ENCODE results near the gene GBE1. TPM values are rescaled to one million over a fixed set of nuclear protein-coding genes. Genes with fewer than 3 reads are reported as not detected.

Gene GBE1
- total and polyA plus RNA-seq, 9 of the 15 experiments (the other 6 are each of a cell fraction or from before 2014, with no cell fraction given), result 7.9 to 25.6 (median 13.1) TPM

GRCh38 chr3:81643721-81644120, 117.7 kb downstream of the GBE1 start:
- Histone ChIP-seq H4K20me1 (replicated peaks; ENCODE audit: control insufficient read depth, insufficient read depth, low read length) (no peaks in the 10 kb centered on the region), H3K9ac (ENCODE audit: insufficient read depth in 1 of 2, low read depth in 2 of 2, low read length in 2 of 2) (no peak overlapping the region), H3K9me3 (replicated peaks; ENCODE audit: control insufficient read depth, insufficient read depth, low read depth, low read length) (no peaks in the 10 kb centered on the region), H3K79me2 (ENCODE audit: control insufficient read depth, insufficient read depth, low read length) (no peaks in the 10 kb centered on the region), H3K4me2 (ENCODE audit: insufficient read depth, low read length) (no peak overlapping the region), H3K36me3 (ENCODE audit: control insufficient read depth, insufficient read depth, low read length) (no peaks in the 10 kb centered on the region), H3K4me1 (replicated peaks in 1 of 2; ENCODE audit: control insufficient read depth in 2 of 2, insufficient read depth in 2 of 2, low read length in 2 of 2) (no peaks in the 10 kb centered on the region), H3K9me1 (ENCODE audit: control insufficient read depth, insufficient read depth, low read length) (no peaks in the 10 kb centered on the region), H3K27me3 (ENCODE audit: control insufficient read depth in 2 of 2, insufficient read depth in 2 of 2, low read length in 2 of 2) (no peaks in the 10 kb centered on the region), H3K27ac (ENCODE audit: extremely low read depth, low read depth, low read length) (no peak overlapping the region), H3K4me3 (no peak overlapping the region), H2AFZ (ENCODE audit: low read depth, low read length) (no peak overlapping the region)
- WGBS (ENCODE audit: insufficient coverage, low coverage, missing lambda C conversion rate), result 89% methylated on average over 1 of the region's 2 CpGs
- CTCF ChIA-PET (ENCODE audit: low intra/inter-chr PET ratio), result no interaction called here
- intact Hi-C loops (cut with micrococcal nuclease) (no loop called here), in situ Hi-C loops (cut with MboI) (no loop called here)
- no TSS peak for BruUV-seq (replicated peaks)
- DNase-seq (ENCODE audit: extremely low read depth in 1 of 4, low spot score in 3 of 4) (peak in 2 of 4 experiments; percentile 4 to 9), ATAC-seq (0 out of 3 replicates have a peak, but pooled peaks have one; percentile 40), FAIRE-seq (no peak)
- TF ChIP-seq CTCF (IDR thresholded peaks at IDR 0.05 in 2 of 3, conservative IDR thresholded peaks at IDR 0.05 in 1 of 3; ENCODE audit: insufficient read depth in 2 of 3, low read depth in 1 of 3, low read length in 3 of 3) (peak in 2 of 3 experiments; percentile 14 to 27; a peak in 2 of 6 replicates), EP400 (IDR thresholded peaks at IDR 0.05) (no peak)
- POLR2A ChIA-PET, result no interaction called here

GRCh38 chr3:81638480-81638879, 123.0 kb downstream of the GBE1 start:
- H3K9me1 ChIP-seq (ENCODE audit: control insufficient read depth, insufficient read depth, low read length), result no peaks in the 10 kb centered on the region
- no peaks in the 10 kb centered on the region for H3K36me3 ChIP-seq (ENCODE audit: control insufficient read depth, insufficient read depth, low read length)
- in situ Hi-C loops (cut with MboI), result no loop called here
- no peaks in the 10 kb centered on the region for H3K4me1 ChIP-seq (replicated peaks in 1 of 2; ENCODE audit: control insufficient read depth in 2 of 2, insufficient read depth in 2 of 2, low read length in 2 of 2)
- TF ChIP-seq DPF2 (IDR thresholded peaks at IDR 0.05), result no peak
- no peak for TF ChIP-seq CHD4 (IDR thresholded peaks at IDR 0.05; ENCODE audit: insufficient read depth, insufficient replicate concordance, low read depth, low read length, poor library complexity, severe bottlenecking)
- no peak for TF ChIP-seq MYC (IDR thresholded peaks at IDR 0.05; ENCODE audit: low read depth, low read length)
- no peak for TF ChIP-seq MYC (CRISPR knock-in tag; IDR thresholded peaks at IDR 0.05; ENCODE audit: borderline replicate concordance, low read depth)
- peak; percentile 32; the same call in 1 of the 2 replicates for TF ChIP-seq ZNF316 (IDR thresholded peaks at IDR 0.05)
- no peak for TF ChIP-seq ZNF639 (CRISPR knock-in tag; conservative IDR thresholded peaks at IDR 0.05 in 1 of 2, IDR thresholded peaks at IDR 0.05 in 1 of 2)
- ChIA-PET CTCF (ENCODE audit: low intra/inter-chr PET ratio) (no interaction called here), POLR2A (no interaction called here)
- no peak overlapping the region for H2AFZ ChIP-seq (ENCODE audit: low read depth, low read length)
- no peaks in the 10 kb centered on the region for H3K27me3 ChIP-seq (ENCODE audit: control insufficient read depth in 2 of 2, insufficient read depth in 2 of 2, low read length in 2 of 2)
- no peak for DNase-seq (ENCODE audit: extremely low read depth in 1 of 4, low spot score in 3 of 4)
- H3K4me3 ChIP-seq, result no peak overlapping the region
- H3K27ac ChIP-seq (ENCODE audit: extremely low read depth, low read depth, low read length), result no peak overlapping the region
- H3K9me3 ChIP-seq (replicated peaks; ENCODE audit: control insufficient read depth, insufficient read depth, low read depth, low read length), result no peaks in the 10 kb centered on the region
- no peak overlapping the region for H3K4me2 ChIP-seq (ENCODE audit: insufficient read depth, low read length)
- H3K9ac ChIP-seq (ENCODE audit: insufficient read depth in 1 of 2, low read depth in 2 of 2, low read length in 2 of 2), result no peak overlapping the region
- intact Hi-C loops (cut with micrococcal nuclease), result no loop called here
- H3K79me2 ChIP-seq (ENCODE audit: control insufficient read depth, insufficient read depth, low read length), result no peaks in the 10 kb centered on the region
- no TSS peak for BruUV-seq (replicated peaks)
- no peak for FAIRE-seq
- no peak for ATAC-seq
- H4K20me1 ChIP-seq (replicated peaks; ENCODE audit: control insufficient read depth, insufficient read depth, low read length), result no peaks in the 10 kb centered on the region
